Natural killer cell (primary cell): Measurements from ENCODE around the gene SLC35F3. TPM values are rescaled to one million over a fixed set of nuclear protein-coding genes. Genes with fewer than 3 reads are reported as not detected.

Experiments used
- ATAC-seq, 3 donors: fragments of 150-1000 bp in 2 of 3; fragments of 200-7000 bp in 1 of 3; cut with Tn5 transposase; 1 replicate in 1 of 3; 2 replicates in 2 of 3; pipeline ENCODE4 v1.10.0; 2021; ENCODE audit warnings: mild to moderate bottlenecking in 2 of 3, moderate library complexity in 2 of 3
- DNase-seq, 2 donors: peaks; one replicate each; pipeline versions ENCODE4 v3.0.0 to v3.0.0-alpha.2; 2013 to 2021; ENCODE audit warnings: mixed read lengths in 1 of 2
- H3K27ac ChIP-seq: one replicate; pipeline ENCODE4 v1.5.1; 2013; ENCODE audit warnings: mild to moderate bottlenecking, low read length
- H3K27me3 ChIP-seq: one replicate; pipeline ENCODE4 v1.6.1; 2013; ENCODE audit warnings: low read length; ENCODE audit not compliant: control insufficient read depth, insufficient read depth
- H3K36me3 ChIP-seq: one replicate; pipeline ENCODE4 v1.6.1; 2013; ENCODE audit warnings: low read length; ENCODE audit not compliant: control insufficient read depth, insufficient read depth
- H3K4me1 ChIP-seq: one replicate; pipeline ENCODE4 v1.6.1; 2013; ENCODE audit warnings: low read length; ENCODE audit not compliant: control insufficient read depth, insufficient read depth
- H3K4me3 ChIP-seq: one replicate; pipeline ENCODE4 v1.5.1; 2013; ENCODE audit warnings: low read length
- H3K9me3 ChIP-seq: one replicate; pipeline ENCODE4 v1.6.1; 2013; ENCODE audit warnings: low read length; ENCODE audit not compliant: control insufficient read depth, insufficient read depth
- H3K27ac Mint-ChIP-seq, 2 donors: one replicate each; pipeline ENCODE4 v1.8.0; 2022; ENCODE audit warnings: mild to moderate bottlenecking in 2 of 2, mixed read lengths in 2 of 2, moderate library complexity in 1 of 2
- H3K27me3 Mint-ChIP-seq, 2 donors: one replicate each; pipeline ENCODE4 v1.8.0; 2022; ENCODE audit warnings: low read depth in 2 of 2, mixed read lengths in 2 of 2
- H3K36me3 Mint-ChIP-seq: one replicate; pipeline ENCODE4 v1.8.0; 2022; ENCODE audit warnings: mixed read lengths
- H3K4me1 Mint-ChIP-seq, 2 donors: one replicate each; pipeline ENCODE4 v1.8.0; 2022; ENCODE audit warnings: mixed read lengths in 2 of 2
- H3K4me3 Mint-ChIP-seq: one replicate; pipeline ENCODE4 v1.8.0; 2022; ENCODE audit warnings: mild to moderate bottlenecking, moderate library complexity, mixed read lengths
- H3K9me3 Mint-ChIP-seq, 2 donors: one replicate each; pipeline ENCODE4 v1.8.0; 2022; ENCODE audit warnings: mixed read lengths in 2 of 2
- CTCF ChIP-seq: fragments of 200-600 bp; IDR thresholded peaks from one replicate; pipeline ENCODE4 v1.8.0; 2022; ENCODE audit warnings: antibody characterized with exemption
- WGBS: methylation state at CpG from one replicate; pipeline ENCODE4 v1.1.7; 2013; ENCODE audit warnings: missing lambda C conversion rate; ENCODE audit not compliant: insufficient coverage; 5-methylcytosine and 5-hydroxymethylcytosine counted together
- intact Hi-C: fragments of 100-400 bp; cut with micrococcal nuclease; formaldehyde crosslinking; loops from one replicate; pipeline ENCODE4 v1.14.2; 2022
- total RNA-seq, 4 donors: library from RNA; stranded (reverse); fragments of 120-200 nt in 1 of 4; gene quantifications; one replicate each; pipeline versions ENCODE4 v1.2.3 to v1.2.4, GENCODE V29; 2013 to 2022

The SLC35F3 gene
- total RNA-seq, 3 donors from 2014 or later (not counting 1 experiment from before 2014, with no cell fraction given) = not detected

GRCh38 chr1:234169161-234169849 lies 264.8 kb downstream of the SLC35F3 start:
- no peak for DNase-seq
- no peak for TF ChIP-seq CTCF
- H3K4me1 ChIP-seq = peaks cover 8% of the 10 kb centered on the region
- Mint-ChIP-seq H3K27ac (no peak overlapping the region), H3K4me1 (no peaks in the 10 kb centered on the region), H3K36me3 (no peaks in the 10 kb centered on the region), H3K27me3 (peaks cover 2 to 6% of the 10 kb centered on the region in 2 donors), H3K4me3 (no peak overlapping the region), H3K9me3 (no peaks in the 10 kb centered on the region)
- no peak overlapping the region for H3K4me3 ChIP-seq
- H3K27me3 ChIP-seq = no peaks in the 10 kb centered on the region
- no peak for ATAC-seq
- no peak overlapping the region for H3K27ac ChIP-seq
- H3K9me3 ChIP-seq = no peaks in the 10 kb centered on the region
- intact Hi-C loops = no loop called here
- no peaks in the 10 kb centered on the region for H3K36me3 ChIP-seq
- 96% methylated on average over 9 of the region's 9 CpGs for WGBS

GRCh38 chr1:234170067-234170466 lies 265.6 kb downstream of the SLC35F3 start:
- Histone ChIP-seq H3K27me3 (no peaks in the 10 kb centered on the region), H3K9me3 (no peaks in the 10 kb centered on the region), H3K4me3 (no peak overlapping the region), H3K27ac (no peak overlapping the region), H3K36me3 (no peaks in the 10 kb centered on the region), H3K4me1 (peaks cover 8% of the 10 kb centered on the region)
- TF ChIP-seq CTCF = no peak
- no peaks in the 10 kb centered on the region for H3K9me3 Mint-ChIP-seq
- H3K27me3 Mint-ChIP-seq = peaks cover 6 to 9% of the 10 kb centered on the region in 2 donors
- no peak overlapping the region for H3K4me3 Mint-ChIP-seq
- no peak for ATAC-seq
- no peaks in the 10 kb centered on the region for H3K4me1 Mint-ChIP-seq
- WGBS = 79% methylated on average over 4 of the region's 4 CpGs
- no peak overlapping the region for H3K27ac Mint-ChIP-seq
- DNase-seq = no peak
- intact Hi-C loops = no loop called here
- no peaks in the 10 kb centered on the region for H3K36me3 Mint-ChIP-seq

GRCh38 chr1:234170622-234171021 lies 266.1 kb downstream of the SLC35F3 start:
- Histone ChIP-seq H3K9me3 (no peaks in the 10 kb centered on the region), H3K27me3 (no peaks in the 10 kb centered on the region), H3K4me3 (no peak overlapping the region), H3K36me3 (no peaks in the 10 kb centered on the region), H3K27ac (no peak overlapping the region), H3K4me1 (peaks cover 8% of the 10 kb centered on the region)
- intact Hi-C loops = no loop called here
- H3K4me1 Mint-ChIP-seq = no peaks in the 10 kb centered on the region
- H3K27ac Mint-ChIP-seq = no peak overlapping the region
- no peaks in the 10 kb centered on the region for H3K9me3 Mint-ChIP-seq
- peaks cover 6 to 13% of the 10 kb centered on the region in 2 donors for H3K27me3 Mint-ChIP-seq
- DNase-seq (peak in 1 of 2 donors; percentile 14), ATAC-seq (no peak)
- 7% methylated on average over 7 of the region's 7 CpGs for WGBS
- no peaks in the 10 kb centered on the region for H3K36me3 Mint-ChIP-seq
- no peak overlapping the region for H3K4me3 Mint-ChIP-seq
- no peak for TF ChIP-seq CTCF

- no peaks in the 10 kb centered on the region for H3K36me3 ChIP-seq
- DNase-seq (no peak), ATAC-seq (no peak)
- Mint-ChIP-seq H3K27ac (no peak overlapping the region), H3K4me3 (no peak overlapping the region), H3K27me3 (peaks cover 17 to 30% of the 10 kb centered on the region in 2 donors), H3K9me3 (no peaks in the 10 kb centered on the region), H3K4me1 (no peaks in the 10 kb centered on the region), H3K36me3 (no peaks in the 10 kb centered on the region)
- H3K27me3 ChIP-seq = peaks cover 4% of the 10 kb centered on the region
- no peaks in the 10 kb centered on the region for H3K9me3 ChIP-seq
- H3K27ac ChIP-seq = no peak overlapping the region
- peaks cover 8% of the 10 kb centered on the region for H3K4me1 ChIP-seq
- no peak for TF ChIP-seq CTCF
- H3K4me3 ChIP-seq = no peak overlapping the region
- 94% methylated on average over 3 of the region's 3 CpGs for WGBS
- intact Hi-C loops = no loop called here
Measured at GRCh38 chr1:234173968-234174367, 269.5 kb downstream of the SLC35F3 start.
